Esophagus muscularis mucosa (tissue), 4 donors: ENCODE measurements around the gene RERG.

Source experiments
- CTCF ChIP-seq, 3 experiments: fragments of 200-600 bp in 2 of 3; fragments of 450-650 bp in 1 of 3; sonication (generic) in 2 of 3; IDR thresholded peaks; one replicate each; pipeline ENCODE4 v1.5.1; 2017 to 2019; ENCODE audit warnings: antibody characterized with exemption in 3 of 3, mild to moderate bottlenecking in 2 of 3, moderate library complexity in 1 of 3
- EP300 ChIP-seq: sonication (generic); formaldehyde crosslinking; IDR thresholded peaks from one replicate; pipeline ENCODE4 v1.6.1; 2017; ENCODE audit warnings: antibody characterized with exemption
- POLR2A ChIP-seq: fragments of 450-650 bp; IDR thresholded peaks from one replicate; pipeline ENCODE4 v1.6.1; 2017; ENCODE audit warnings: antibody characterized with exemption, moderate library complexity, mild to moderate bottlenecking, low read depth
- POLR2AphosphoS5 ChIP-seq, 2 donors: sonication (generic); formaldehyde crosslinking; IDR thresholded peaks; one replicate each; pipeline ENCODE4 v1.6.1; 2017; ENCODE audit warnings: antibody characterized with exemption in 2 of 2

- TF ChIP-seq POLR2A = no peak
- TF ChIP-seq POLR2AphosphoS5 (IDR thresholded peaks at IDR 0.05) = no peak
- TF ChIP-seq EP300 = no peak
- TF ChIP-seq CTCF (IDR thresholded peaks at IDR 0.05) = no peak
These were observed 19.8 kb downstream of the RERG start for GRCh38 chr12:15201456-15201855.
